ENCODE results near the gene MAN1B1. TPM values are rescaled to one million over a fixed set of nuclear protein-coding genes. Genes with fewer than 3 reads are reported as not detected.
A peak's percentile ranks its signal among the peaks of the same experiment; 100 is the strongest.

The MAN1B1 gene
- total RNA-seq, 2 donors from 2014 or later: 67.4 to 107 TPM

GRCh38 chr9:137114613-137115393 is 28.0 kb downstream of the MAN1B1 start, which contains the start of gene DPP7:
Gene DPP7 (minus strand): TSS chr9:137114733. CDS start chr9:137114713, 20 bp downstream.
- TF ChIP-seq CTCF (IDR thresholded peaks at IDR 0.05): peak in 1 of 4 experiments; percentile 19
- TF ChIP-seq POLR2A (IDR thresholded peaks at IDR 0.05): peak; percentile 44
- peak; percentile 14 for TF ChIP-seq POLR2AphosphoS5 (IDR thresholded peaks at IDR 0.05)
- DNase-seq (ENCODE audit: low spot score): peak; percentile 69
- H3K27me3 ChIP-seq (replicated peaks; ENCODE audit: insufficient read depth): no peaks in the 10 kb centered on the region
- intact Hi-C loops (cut with DNase I): loop anchor here (5.0 kb wide), 1 partner anchor 112 kb away; the partner anchor contains the start of genes CYSRT1 and RNF224
- no peaks in the 10 kb centered on the region for H3K4me1 ChIP-seq (replicated peaks)
- peak within 1 kb of the TSS; percentile 50 to 67 for H3K4me3 ChIP-seq
- peak within 1 kb of the TSS in 1 of 2 donors; percentile 47 for H3K27ac ChIP-seq
- 6% methylated on average over 33 of the region's 70 CpGs for WGBS
- H3K36me3 ChIP-seq: no peaks in the 10 kb centered on the region
- no peaks in the 10 kb centered on the region for H3K9me3 ChIP-seq

GRCh38 chr9:137115394-137116026 is 28.7 kb downstream of the MAN1B1 start:
- H3K4me3 ChIP-seq: no peak overlapping the region
- WGBS: 74% methylated on average over 21 of the region's 21 CpGs
- intact Hi-C loops (cut with DNase I): loop anchor here (5.0 kb wide), 1 partner anchor 112 kb away; the partner anchor contains the start of genes CYSRT1 and RNF224
- no peak overlapping the region for H3K27ac ChIP-seq
- H3K36me3 ChIP-seq: no peaks in the 10 kb centered on the region
- no peaks in the 10 kb centered on the region for H3K9me3 ChIP-seq
- H3K27me3 ChIP-seq (replicated peaks; ENCODE audit: insufficient read depth): no peaks in the 10 kb centered on the region
- no peaks in the 10 kb centered on the region for H3K4me1 ChIP-seq (replicated peaks)
- no peak for DNase-seq (ENCODE audit: low spot score)
- no peak for TF ChIP-seq POLR2AphosphoS5 (IDR thresholded peaks at IDR 0.05)
- no peak for TF ChIP-seq POLR2A (IDR thresholded peaks at IDR 0.05)
- TF ChIP-seq CTCF (IDR thresholded peaks at IDR 0.05): no peak

GRCh38 chr9:137116027-137116507 is 29.3 kb downstream of the MAN1B1 start:
- H3K27me3 ChIP-seq (replicated peaks; ENCODE audit: insufficient read depth): no peaks in the 10 kb centered on the region
- H3K27ac ChIP-seq: no peak overlapping the region
- intact Hi-C loops (cut with DNase I): loop anchor here (5.0 kb wide), 1 partner anchor 111 kb away; the partner anchor contains the start of genes CYSRT1 and RNF224
- H3K4me1 ChIP-seq (replicated peaks): no peaks in the 10 kb centered on the region
- DNase-seq (ENCODE audit: low spot score): no peak
- WGBS: 39% methylated on average over 6 of the region's 6 CpGs
- no peaks in the 10 kb centered on the region for H3K9me3 ChIP-seq
- TF ChIP-seq POLR2A (IDR thresholded peaks at IDR 0.05): no peak
- no peak for TF ChIP-seq CTCF (IDR thresholded peaks at IDR 0.05)
- no peak for TF ChIP-seq POLR2AphosphoS5 (IDR thresholded peaks at IDR 0.05)
- no peak overlapping the region for H3K4me3 ChIP-seq
- H3K36me3 ChIP-seq: no peaks in the 10 kb centered on the region

- intact Hi-C loops (cut with DNase I): loop anchor here (5.0 kb wide), 1 partner anchor 111 kb away; the partner anchor contains the start of genes CYSRT1 and RNF224
- H3K4me3 ChIP-seq: no peak overlapping the region
Observed at GRCh38 chr9:137116728-137117127, 29.9 kb downstream of the MAN1B1 start.

More at GRCh38 chr9:137116728-137117127, 29.9 kb downstream of the MAN1B1 start:
- no peak overlapping the region for H3K27ac ChIP-seq
- no peaks in the 10 kb centered on the region for H3K36me3 ChIP-seq
- no peaks in the 10 kb centered on the region for H3K4me1 ChIP-seq (replicated peaks)
- TF ChIP-seq POLR2AphosphoS5 (IDR thresholded peaks at IDR 0.05): no peak
- no peak for TF ChIP-seq CTCF (IDR thresholded peaks at IDR 0.05)
- TF ChIP-seq POLR2A (IDR thresholded peaks at IDR 0.05): no peak
- H3K27me3 ChIP-seq (replicated peaks; ENCODE audit: insufficient read depth): no peaks in the 10 kb centered on the region
- H3K9me3 ChIP-seq: no peaks in the 10 kb centered on the region
- 48% methylated on average over 17 of the region's 17 CpGs for WGBS
- DNase-seq (ENCODE audit: low spot score): no peak

All from prostate gland (tissue), 2 donors.